VCaP (cell line): Measurements from ENCODE around the gene BTN3A1.
"Not testable (repeated sequence)": the region's sequence is repeated elsewhere in the genome, so short reads cannot be mapped to it uniquely, and the experiment has no call there.

Experiments
- H3K27ac ChIP-seq: fragments of 450-650 bp; 2 replicates; pipeline ENCODE4 v1.5.1; 2017
- TF ChIP-seq, protein P1 (sequence below): fragments of 450-650 bp; conservative IDR thresholded peaks from 2 replicates; pipeline ENCODE4 v1.5.1; 2017; ENCODE audit warnings: mild to moderate bottlenecking, moderate library complexity

Gene BTN3A1

DNA sequence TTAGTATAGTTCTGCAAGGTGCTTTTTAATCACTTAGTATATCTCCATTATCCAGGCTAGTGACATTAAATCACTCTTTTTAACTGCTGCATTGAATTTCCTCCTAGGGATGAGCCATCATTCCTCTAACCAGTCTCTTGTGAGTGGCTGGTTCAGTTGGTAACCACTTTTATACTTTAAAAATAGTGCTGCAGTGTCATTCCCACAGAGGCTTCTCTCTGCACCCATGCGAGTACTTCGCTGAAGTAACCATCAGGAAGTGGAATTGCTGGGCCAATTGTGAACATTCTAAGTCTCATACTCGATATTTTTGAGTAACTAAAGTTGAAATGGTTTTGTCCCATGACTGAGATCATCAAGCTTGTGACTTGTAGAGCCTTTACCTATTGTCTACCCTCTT, 35.0 kb upstream of the BTN3A1 start:
- TF ChIP-seq, protein P1, sequence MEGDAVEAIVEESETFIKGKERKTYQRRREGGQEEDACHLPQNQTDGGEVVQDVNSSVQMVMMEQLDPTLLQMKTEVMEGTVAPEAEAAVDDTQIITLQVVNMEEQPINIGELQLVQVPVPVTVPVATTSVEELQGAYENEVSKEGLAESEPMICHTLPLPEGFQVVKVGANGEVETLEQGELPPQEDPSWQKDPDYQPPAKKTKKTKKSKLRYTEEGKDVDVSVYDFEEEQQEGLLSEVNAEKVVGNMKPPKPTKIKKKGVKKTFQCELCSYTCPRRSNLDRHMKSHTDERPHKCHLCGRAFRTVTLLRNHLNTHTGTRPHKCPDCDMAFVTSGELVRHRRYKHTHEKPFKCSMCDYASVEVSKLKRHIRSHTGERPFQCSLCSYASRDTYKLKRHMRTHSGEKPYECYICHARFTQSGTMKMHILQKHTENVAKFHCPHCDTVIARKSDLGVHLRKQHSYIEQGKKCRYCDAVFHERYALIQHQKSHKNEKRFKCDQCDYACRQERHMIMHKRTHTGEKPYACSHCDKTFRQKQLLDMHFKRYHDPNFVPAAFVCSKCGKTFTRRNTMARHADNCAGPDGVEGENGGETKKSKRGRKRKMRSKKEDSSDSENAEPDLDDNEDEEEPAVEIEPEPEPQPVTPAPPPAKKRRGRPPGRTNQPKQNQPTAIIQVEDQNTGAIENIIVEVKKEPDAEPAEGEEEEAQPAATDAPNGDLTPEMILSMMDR, result no peak
- no peak overlapping the region for H3K27ac ChIP-seq

DNA sequence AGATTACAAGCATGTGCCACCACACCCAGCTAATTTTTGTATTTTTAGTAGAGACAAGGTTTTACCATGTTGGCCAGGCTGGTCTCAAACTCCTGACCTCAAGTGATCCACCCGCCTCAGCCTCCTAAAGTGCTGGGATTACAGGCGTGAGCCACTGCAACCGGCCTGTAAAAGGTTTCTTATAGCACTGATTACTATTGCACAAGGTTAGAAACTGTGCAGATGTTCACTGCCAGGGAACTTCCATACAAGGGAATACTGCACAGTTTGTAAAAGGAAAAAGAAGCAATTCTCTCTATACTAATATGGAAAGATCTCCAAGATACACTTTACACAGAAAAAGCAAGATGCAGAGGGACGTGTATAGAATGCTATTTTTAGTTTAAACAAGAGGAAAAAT, 30.3 kb upstream of the BTN3A1 start:
- not testable (repeated sequence) for H3K27ac ChIP-seq

DNA sequence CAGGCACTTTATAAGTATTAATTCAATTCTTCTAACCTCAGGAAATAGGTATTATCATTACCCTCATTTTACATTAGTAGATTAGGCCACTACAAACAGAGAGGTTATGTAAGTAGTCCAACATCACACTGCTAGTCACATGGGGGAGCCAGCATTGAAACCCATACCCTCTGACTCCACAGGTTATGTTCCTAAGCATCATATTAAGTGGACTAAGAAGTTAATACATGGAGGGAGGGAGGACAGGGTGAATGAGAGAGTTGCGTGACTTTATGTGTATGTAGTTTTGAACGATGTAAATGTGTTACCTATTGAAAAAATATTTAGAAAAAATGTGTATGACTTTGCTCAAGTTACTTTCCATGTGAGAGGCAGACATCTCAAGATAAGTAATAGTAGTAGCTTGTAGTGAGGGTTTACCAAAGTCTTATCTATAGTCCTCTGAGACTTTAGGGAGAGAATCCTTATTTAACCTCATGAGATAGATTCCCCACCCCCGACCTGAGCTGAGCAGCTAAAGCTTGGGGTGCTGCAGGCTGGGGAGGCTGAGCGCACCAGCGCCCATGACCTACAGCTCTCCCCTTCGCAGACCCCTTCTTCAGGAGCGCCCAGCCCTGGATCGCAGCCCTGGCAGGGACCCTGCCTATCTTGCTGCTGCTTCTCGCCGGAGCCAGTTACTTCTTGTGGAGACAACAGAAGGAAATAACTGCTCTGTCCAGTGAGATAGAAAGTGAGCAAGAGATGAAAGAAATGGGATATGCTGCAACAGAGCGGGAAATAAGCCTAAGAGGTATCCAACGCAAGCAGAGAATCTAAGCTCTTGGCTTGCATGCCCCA, 29.5 kb upstream of the BTN3A1 start:
- H3K27ac ChIP-seq, result no peak overlapping the region
- TF ChIP-seq, protein P1, result no peak

DNA sequence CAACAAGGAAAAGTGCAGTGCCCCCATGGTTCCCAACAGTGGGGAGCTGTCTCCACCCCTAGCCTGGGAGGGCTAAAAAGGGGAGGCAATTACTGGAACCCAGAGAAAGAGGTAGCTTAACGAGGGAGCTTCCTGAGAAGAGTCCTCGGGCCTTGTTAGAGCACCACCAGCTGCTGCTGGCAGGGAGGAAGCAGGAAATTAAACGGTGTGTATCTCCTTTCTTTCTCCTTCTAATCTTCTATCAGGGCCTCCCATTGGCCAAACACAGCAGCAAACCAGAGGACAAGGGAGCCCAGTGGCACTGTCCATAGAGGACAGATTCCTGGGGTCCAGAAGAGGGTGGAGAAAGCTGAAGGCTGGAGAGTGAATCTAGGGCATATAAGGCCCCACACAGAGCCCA, 26.8 kb upstream of the BTN3A1 start:
- H3K27ac ChIP-seq, result no peak overlapping the region
- TF ChIP-seq, protein P1, result no peak

DNA sequence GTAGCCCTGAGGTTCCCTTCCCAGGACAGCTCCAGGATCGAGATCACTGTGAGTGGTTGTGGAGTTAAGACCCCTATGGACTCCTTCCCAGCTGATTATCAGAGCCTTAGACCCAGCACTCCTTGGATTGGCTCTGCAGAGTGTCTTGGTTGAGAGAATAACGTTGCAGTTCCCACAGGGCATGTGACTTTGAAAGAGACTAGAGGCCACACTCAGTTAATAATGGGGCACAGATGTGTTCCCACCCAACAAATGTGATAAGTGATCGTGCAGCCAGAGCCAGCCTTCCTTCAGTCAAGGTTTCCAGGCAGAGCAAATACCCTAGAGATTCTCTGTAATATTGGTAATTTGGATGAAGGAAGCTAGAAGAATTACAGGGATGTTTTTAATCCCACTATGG, 24.4 kb upstream of the BTN3A1 start:
- H3K27ac ChIP-seq, result no peak overlapping the region
- TF ChIP-seq, protein P1, result no peak

DNA sequence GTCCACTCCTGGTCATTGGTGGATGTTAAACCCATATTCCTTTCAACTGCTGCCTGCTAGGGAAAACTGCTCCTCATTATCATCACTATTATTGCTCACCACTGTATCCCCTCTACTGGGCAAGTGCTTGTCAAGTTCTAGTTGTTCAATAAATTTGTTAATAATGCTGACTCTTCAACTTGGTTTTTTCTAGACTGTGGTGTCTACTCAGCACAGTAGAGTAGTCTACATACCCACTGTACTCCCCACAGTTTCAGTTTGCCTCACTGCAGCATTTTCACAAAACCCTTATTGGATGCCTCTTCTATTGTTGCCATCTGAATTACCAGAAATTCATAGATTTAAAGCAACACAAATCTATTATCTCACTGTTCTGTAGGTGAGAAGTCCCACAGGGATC, 23.9 kb upstream of the BTN3A1 start:
- H3K27ac ChIP-seq, result not testable (repeated sequence)

DNA sequence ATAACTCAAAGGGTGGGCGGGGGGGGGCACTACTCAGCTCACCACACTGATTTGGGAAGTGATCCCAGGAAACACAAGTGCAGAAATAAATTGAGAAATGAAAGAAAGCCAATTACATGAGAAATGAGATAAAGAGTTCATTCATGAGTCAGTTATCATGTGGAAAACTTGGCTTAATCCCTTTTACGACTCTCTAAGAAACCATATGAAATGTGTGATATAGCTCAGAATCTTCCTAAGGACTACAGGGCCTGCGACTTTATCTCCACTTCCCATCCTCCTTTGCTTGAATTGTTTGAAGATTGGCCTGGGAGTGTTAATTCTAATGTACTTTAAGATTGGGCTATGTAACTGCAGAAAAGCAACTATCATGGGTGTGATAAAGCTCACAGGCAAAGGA, 22.8 kb upstream of the BTN3A1 start:
- TF ChIP-seq, protein P1, result no peak
- no peak overlapping the region for H3K27ac ChIP-seq

DNA sequence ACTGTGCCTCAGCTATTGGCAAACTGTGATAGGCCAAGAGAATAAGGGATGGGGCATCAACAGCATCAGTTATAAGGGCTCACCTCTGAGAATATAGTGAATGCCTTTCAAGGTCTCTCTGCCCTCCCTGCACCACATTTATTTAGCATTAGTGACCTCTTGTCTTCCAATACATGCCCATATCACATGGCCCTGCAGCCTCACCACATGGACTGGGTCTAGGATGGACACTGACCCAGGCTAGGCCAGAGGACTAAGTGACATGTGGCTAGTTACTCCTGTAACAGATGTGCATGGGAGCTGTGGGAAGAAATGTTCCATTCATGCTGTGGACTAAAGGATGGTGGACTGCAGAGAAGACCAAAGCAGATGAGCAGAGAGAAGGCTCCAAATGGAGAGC, 22.3 kb upstream of the BTN3A1 start:
- TF ChIP-seq, protein P1, result no peak
- H3K27ac ChIP-seq, result no peak overlapping the region
